Fibroblast of upper back skin (primary cell): ENCODE results near the gene DPH1.
"Not testable (repeated sequence)": the region's sequence is repeated elsewhere in the genome, so short reads cannot be mapped to it uniquely, and the experiment has no call there.

Experiments
- DNase-seq: peaks from one replicate; pipeline ENCODE4 v3.0.0-alpha.2; 2013

Gene DPH1

DNA sequence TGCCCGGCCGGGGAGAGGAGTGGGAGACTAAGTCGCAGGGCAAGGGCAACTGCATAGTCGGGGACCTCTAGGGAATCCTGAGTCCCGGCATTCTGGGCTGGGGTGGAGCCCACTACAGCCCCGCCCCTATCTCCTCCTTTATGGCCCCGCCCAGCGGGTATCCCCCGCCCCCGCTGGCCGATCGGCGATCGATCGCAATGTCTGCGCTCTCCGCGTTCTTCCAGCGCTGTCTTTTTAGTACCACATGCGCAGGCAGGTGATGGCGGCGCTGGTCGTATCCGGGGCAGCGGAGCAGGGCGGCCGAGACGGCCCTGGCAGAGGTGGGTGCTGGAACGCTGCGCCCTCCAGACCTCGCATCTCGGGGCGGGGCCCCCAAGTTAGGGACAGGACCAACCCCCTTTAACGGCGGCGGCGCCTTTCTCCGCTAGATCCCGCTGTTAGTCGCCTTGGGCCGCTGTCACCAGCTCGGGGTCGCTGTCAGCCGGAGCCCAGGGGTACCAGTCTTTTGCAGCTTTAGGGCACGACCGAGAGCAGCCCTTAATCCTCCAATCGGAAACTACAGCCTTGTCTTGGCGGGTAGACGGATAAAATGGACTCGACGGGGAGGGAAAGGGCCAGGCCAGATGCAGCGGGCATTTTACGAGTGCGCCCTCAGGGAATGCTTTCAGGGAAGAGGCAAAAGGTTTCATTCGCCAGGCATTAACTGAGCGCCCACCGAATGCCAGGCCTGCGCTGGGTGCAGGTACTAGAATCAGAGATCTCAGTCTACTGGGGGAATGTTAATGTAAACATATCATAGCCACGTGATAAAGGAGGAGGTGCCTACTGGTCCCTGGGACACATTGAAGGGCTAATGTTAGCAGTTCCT, at the start of gene DPH1:
Gene DPH1, plus strand, starts transcription at position 243 of the 868 bp plus-strand sequence. Its CDS starts 17 bp downstream, at position 260.
- peak; percentile 88 for DNase-seq

DNA sequence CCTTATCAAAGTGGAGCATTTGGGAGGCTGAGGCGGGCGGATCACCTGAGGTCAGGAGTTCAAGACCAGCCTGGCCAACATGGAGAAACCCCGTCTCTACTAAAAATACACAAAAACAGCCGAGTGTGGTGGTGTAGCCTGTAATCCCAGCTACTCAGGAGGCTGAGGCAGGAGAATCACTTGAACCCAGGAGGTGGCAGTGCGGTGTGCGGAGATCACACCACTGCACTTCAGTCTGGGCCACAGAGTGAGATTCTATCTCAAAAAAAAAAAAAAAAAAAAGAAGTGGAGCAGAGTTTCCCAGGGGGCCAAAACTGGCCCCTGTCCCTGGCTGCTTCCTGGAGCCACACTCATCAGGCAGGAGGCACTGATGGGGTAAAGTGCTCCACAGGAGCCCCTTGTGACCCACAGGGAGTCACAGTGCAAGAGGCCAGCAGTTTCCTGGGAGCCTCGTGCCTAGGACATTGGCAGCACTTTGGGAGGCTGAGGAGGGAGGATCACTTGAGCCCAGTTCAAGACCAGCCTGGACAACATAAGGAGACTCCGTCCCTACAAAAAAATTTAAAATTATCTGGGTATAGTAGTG, 49.2 kb upstream of the DPH1 start:
- no peak for DNase-seq

DNA sequence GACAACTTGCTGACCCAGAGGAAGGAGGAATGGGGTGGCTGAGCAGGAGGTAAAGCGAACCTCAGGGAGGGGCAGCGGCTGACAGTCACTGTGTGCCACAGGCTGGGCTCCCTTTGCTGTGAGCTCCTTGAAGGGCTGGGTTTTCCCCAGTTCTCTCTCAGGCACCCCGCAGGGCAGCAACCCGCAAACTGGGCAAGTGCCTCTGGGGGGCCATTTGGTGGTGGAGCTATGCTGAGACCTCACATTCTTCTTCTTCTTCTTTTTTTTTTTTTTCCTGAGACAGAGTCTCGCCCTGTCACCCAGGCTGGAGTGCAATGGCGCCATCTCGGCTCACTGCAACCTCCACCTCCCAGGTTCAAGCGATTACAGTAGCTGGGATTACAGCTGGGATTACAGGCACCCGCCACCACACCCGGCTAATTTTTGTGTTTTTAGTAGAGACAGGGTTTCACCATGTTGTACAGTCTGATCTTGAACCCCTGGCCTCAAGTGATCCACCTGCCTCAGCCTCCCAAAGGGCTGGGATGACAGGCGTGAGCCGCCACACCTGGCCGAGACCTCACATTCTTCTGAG, 47.1 kb upstream of the DPH1 start:
- DNase-seq, result not testable (repeated sequence)

DNA sequence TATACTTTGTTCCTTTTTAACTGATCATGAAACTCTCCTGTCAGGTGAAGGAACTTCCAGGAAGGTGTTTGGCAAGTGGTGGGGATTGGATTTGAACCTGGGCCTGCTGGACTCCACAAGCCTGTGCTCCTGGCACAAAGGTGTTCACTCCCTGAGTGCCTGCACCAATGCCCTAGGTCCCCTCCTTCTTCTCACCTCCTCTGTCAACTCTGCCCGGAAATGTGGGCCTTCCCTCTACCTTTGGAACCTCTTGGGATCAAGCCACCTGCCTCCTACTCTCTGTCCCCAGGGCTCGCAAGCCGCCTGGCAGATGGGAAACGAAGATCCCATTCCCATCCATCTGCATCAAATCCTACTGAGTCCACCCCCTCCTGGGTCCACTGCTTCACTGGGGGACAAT, 44.9 kb upstream of the DPH1 start:
- no peak for DNase-seq

DNA sequence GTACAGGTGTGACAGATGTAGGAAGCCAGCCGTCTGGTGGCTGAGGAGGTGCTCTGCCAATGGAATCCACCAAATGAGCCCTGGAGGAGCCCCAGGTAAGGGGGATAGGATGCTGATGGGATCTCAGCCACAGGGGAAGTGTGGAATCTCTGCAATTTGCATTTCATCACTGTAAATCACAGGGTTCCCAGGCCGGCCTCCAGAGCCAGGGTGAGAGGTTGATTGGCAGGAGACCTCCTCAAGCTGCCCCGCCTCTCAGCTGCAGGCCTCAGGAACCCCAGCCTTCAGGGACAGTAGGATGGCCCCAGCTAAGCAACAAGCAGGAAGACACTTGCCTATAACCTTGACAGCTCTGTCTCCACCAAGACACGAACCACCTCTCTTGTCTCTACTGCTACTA, 44.3 kb upstream of the DPH1 start:
- no peak for DNase-seq

DNA sequence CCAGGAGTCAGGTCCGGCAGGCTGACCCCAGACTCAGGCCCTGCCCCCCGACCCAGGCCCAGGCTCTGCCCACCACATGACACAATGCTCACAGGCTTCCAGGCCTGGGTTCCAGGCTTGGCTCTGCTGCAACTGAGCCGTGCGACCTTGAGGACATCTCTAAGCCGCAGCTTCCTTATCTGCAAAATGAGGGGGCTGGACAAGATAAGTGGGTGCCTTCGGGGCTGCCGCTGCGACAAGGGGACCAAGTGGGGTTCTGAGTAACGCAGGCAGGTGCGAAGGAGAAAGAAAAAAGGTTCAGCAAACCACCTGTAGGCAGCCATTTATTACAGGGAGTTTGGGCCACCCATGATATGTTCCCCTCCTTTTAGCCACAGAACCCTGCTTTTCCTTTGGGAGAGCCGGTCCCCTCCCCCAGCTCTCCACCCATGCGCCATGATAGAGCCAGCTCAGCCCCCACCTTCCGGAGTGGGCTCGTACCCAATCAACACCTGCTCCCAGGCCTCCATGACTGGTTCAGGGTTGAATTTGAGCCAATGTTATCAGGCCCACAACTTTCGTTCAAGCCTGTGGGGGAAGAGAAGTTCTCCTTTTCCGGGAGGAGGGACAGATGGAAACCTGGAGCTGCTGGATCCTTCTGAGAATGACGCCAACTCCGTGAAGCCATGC, 43.0 kb upstream of the DPH1 start:
- no peak for DNase-seq

DNA sequence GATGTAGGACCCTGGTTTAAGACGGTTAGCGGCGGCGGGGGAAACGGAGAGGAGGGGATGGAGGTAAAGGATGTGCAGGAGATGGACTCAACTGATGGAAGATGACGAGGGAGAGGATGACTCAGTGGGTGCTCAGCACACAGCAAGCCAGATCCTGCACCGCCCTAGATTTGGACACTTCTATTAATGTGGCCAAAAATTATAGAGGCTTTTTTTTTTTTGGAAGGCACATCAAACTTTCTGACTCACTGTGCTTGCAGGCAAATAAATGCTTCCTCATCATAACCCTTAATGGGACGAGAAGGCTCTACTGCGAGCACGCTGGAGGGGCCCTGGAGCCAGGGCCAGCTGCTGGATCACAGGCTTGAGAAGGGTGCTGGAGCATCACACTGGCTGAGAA, 40.8 kb upstream of the DPH1 start:
- DNase-seq, result peak; percentile 87

DNA sequence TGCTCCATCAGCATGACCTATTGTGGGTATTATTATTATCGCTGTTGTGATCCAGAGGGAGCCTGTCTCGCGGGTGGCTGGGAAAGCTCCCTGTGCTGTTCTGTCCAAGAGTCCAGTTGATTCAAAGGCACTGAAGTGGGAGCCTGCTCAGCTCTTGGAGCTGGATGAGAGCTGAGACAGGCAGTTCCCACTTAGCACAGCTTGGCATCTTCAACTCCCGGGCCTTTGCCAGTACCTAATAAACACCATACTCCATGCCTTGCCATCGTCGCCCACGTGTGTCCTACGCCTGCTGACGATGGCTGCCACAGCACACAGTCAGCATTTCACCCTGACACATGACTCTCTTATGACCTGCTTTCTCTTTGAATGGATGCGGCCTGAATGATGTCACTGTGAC, 37.4 kb upstream of the DPH1 start:
- no peak for DNase-seq

DNA sequence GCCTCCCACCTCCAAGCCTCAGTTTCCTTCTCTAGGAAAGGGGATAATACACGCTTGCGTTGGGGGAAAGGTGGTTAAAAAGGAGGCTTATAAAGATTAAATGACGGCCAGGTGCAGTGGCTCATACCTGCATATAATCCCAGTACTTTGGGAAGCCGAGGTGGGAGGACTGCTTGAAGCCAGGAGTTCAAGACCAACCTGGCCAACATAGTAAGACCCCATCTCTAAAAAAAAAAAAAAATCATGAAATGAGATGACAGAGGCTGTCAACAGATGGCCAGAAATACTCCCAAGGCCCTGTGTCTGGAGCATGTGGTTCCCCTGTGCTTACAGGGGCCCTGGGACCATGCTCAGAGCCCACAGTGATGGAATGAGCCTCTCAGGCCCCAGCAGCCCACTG, 35.2 kb upstream of the DPH1 start:
- DNase-seq, result no peak

DNA sequence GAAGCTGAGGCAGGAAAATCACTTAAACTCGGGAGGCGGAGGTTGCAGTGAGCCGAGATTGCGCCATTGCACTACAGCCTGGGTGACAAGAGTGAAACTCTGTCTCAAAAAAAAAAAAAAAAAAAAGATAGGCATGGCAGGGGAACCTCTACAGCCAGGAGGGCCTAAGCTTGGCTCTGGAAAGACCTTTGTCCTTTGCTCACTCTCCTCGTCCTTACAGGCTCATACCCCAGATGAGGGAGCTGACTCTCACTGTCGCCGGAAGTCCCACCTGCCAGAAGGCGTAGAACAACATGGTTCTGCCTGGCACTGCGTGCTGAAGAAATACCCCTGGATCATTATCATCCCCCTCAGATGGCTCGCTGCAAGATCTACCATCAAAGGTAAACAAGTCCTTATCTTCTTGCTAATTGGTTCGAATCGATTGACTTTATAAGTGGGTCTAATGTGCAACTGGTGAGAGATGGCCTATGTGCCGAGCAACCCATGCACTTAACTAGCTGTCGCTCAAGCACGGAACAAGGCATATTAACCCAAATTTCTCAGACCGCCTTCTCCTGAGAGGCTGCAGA, 34.5 kb upstream of the DPH1 start:
- DNase-seq, result no peak

DNA sequence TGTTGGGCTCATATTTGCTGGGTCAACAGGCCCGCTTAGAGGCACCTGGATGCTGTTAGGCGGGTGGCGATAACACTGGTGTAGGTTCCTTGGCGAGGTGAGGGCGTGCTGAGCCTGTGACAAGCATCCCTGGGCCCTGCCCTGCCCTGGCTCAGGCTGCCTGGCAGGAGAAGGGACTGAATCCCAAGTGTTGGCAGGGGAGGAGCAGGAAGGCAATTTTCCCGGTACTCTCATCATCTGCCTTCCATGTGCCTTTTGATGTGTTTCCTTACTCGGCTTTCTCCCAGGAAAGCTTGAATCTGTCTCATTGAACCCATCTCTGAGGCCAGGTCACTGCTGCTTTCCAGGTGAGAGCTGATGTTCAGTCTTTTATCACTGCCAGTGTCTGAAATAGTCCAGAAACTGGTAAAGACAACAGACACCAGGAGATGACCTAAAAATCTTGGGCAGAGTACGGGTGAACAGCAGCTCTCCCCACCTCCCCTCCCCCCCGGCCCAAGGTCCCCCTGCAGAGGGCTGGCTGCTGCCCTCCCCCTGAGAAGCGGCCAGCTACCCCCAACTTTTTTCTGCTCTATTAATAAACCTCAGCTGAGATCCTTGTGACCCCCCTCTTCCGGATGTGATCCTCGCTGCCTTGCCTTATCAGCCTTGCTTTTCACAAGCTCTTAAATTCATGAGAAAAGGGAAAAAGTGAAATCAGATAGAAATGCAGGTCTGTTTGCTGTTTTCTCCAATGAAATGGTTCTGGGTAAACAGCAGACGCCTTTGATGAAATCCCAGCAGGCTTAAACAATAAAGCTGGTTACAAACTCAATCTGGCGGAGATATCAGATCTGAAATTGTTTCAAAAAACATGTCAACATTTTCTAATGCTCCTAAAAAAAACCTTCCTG, 33.8 kb upstream of the DPH1 start:
- no peak for DNase-seq

DNA sequence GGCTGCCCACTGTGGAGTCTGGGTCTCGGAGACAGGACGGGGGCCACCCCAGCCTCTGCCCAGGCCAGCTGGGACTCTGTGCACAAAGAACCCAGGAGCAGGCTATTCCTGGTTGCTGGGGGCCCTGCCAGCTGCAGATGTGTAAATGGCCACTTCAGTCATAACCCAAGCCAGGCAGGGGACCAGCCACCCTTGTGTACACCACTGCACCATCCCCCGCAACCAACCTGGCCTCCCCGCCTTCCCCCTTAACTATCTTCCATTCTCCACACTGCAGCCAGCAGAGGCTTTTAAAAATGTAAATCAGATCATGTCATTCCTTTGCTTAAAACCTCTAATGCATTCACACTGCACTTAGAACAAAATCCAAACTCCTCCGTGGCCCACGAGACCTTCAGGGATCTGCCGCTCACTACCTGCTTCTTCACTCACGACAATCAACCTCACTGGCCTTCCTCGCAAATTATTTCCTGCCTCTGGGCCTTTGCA, 33.1 kb upstream of the DPH1 start:
- no peak for DNase-seq

DNA sequence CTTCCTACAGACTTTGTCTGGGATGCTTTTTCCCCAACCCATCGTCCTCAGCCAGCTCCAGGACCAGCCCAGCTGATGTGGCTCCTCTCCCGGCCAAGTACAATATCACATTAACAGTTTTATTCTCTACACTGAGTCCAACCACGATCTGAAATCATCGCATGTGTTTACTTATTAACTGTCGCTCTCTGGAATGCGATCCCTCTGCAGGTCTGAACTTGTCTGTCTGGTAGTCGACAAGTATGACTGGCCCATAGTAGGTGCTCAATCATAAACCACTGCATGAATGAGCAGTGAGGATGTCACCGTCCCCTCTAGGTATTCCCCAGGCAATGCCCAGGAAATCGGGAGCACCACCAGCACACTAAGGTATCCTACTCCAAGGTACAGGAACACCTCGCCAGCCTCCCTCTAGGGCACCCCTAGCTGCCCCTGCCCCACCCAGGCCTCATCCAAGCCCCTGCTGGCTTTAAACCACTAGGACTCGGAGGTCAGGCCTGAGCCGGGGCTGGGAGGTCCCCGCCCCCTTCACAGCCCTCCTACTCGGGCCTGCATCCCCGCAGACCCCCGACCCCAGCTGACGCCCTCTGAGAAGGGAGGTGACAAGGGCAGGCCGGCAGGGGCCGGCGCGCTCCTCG, 32.5 kb upstream of the DPH1 start:
- DNase-seq, result no peak

DNA sequence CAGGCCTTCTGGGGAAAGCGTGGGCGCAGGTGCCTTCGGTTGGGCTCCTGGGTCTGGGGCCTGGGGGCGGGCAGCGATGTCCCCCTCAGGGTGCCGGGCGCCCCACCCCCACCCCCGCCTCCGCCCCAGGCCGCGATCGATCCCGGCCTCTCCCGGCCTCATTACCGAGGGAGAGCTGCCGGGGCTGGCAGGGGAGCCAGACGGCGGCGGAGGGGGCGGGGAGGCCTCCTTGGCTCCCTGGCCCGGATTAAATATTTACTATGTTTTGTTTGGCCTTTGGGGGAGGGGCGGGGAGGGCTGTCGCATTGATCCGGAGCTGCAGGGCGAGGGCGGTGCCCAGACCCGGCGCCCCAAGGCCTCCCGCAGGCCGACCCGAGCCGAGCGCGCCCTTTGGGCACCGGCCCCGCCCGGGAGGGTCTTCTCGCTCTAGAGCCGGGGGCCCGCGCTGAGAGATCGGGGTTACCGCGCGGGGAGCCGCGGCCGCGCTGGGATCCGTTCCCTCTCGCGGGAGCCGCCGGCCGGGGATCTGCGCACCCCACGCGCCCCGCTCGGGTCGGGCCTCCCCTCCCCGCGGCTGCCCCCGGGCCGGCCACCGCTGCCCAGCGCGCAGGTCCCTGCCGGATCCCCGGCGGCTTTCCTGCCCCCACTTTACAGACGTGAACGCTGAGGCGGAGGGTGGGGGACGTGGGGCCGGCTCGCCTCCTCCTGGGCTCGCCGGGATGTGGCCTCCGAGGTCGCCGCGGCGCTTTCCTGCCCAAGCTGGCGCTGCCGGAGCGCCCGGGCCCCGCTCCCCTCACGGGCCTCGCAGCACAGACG, 31.8 kb upstream of the DPH1 start:
- DNase-seq, result no peak

DNA sequence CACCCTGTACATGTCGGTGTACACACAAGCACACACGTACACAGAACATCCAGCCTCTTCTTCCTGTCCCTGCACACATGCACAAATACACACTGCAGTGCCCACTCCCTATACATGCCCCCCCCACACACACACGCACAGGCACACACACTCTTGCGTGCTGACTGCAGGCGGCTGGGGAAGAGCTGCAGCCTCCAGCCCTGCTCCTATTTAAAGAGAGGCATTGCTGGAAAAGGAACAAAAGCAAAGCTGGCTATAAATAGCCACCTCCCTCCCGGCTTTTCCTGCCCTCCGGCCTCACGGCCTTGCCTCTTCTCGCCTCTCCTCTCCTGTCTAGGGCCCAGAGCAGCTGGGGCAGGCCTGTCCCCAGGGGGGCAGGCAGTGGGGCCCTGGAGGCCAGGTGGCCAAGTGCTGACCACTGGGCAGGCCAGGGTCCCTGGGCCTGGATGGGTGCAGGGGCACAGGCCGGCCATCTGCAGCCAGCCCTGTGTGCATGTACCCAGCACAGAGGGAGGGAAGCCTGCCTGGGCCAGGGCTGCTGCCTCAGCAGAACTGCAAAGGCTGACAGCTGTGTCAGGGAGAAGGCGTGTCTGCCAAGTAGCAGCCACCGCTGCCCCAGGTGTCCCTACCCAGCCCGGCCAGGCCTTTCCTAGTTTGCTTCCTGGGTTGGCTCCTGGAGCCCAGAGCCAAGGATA, 30.2 kb upstream of the DPH1 start:
- peak; percentile 26 for DNase-seq

DNA sequence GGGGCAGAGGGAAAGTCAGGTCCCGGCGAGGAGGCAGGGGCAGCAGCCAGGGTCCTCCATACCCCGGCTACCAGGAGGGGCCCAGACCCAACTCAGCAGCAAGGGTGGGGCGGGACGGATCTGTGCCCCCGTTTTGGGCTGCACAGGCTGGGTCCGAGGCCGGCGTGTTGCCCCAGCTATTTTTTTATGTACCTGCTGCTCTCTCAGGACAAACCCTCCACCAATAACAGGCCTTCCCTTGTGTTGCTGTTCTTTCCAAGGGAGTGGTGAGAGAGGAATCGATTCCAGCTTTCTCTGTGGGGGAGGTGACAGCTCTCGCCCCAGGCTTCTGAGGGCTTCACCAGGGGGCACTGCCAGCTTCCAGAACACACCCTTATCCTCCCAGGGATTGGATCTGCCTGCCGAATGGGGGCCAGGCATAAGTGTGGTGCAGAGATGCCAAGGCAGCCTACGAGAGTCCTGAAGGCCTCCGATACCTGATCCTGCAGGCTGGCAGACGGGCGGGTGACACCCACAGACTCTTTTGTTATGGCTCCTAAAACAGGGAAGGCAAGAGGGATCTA, 27.1 kb upstream of the DPH1 start:
- DNase-seq, result no peak

DNA sequence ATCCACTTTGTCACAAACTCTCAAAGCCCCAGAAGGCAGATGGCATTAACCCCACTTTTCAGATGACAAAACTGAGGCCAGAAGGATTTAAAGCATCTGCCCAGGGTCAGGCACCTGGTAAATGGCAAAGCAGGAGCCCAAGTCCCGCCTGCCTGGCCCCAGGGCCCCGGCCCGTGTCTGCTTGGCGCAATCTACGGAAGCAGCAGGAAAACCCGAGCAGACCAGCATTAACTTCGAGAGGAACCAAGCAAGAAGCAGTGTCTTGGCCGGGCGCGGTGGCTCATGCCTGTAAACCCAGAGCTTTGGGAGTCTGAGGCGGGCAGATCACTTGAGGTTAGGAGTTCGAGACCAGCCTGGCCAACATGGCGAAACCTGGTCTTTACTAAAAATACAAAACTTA, 26.4 kb upstream of the DPH1 start:
- no peak for DNase-seq

DNA sequence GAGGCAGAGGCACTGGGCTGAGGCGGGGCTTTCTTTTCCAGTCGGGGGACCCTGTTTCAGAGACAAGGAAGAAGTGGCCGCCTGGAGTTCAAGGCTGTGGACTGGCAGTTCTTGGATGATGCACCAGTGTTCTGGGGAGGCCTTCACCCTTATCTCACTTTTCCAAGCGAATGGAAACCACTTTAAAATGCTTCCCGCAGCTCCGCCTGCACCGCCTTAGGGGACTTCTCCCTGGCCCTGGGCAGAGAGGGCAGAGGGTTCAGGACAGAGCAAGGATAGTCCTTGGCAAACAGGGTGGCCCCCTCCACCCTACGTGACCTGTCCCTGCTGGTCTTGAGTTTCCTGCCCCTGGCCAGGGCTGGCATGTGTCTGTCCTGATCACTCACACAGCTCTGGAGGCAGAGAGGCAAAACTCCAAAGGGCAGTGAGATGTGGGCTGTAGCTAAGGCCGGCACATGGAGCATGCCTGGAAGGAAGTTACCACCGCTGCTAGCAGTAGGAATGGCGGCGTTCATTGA, 25.5 kb upstream of the DPH1 start:
- no peak for DNase-seq

DNA sequence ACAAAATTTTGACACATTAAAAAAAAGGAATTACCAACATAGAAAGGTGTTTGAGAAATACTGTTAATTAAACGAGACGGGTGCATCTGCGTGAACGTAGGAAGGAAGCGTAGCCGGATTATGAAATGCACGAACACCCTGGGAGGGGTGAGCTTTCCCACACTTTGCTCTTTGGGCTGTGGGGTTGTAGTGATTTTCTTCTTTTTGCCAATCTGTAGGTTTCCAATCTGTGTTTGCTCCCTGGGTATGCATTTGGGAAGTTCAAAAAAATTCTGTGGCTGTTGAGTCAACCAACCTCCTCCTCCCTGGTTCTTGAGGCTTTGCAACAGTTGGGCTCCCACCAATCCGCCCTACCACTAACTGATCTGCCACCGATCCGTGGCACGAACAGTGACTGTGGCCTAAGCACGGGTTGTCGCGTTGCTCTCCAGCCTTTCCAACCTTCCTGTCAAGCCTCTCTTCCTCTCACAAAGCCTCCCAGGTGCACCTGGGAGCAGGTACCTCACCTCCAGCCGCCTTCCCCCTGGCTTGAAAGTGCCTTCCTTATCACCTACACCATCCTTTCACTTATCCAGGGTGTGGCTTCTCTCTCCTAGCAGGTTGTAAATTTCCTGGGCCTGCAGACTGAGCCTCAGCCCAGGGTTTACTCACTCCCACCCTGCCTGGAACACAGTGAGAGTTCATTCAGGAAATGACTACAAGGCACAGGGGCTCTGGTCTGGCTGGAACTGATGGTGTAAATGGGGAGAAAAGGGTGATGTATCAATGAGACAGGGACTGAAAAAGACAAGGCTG, 21.4 kb upstream of the DPH1 start:
- DNase-seq, result no peak
